ENCODE measurements around the gene VSTM2B. TPM values are rescaled to one million over a fixed set of nuclear protein-coding genes. Genes with fewer than 3 reads are reported as not detected.
A peak's percentile ranks its signal among the peaks of the same experiment; 100 is the strongest.
"Not testable (repeated sequence)": the region's sequence is repeated elsewhere in the genome, so short reads cannot be mapped to it uniquely, and the experiment has no call there.

Gene VSTM2B
- 2.5 TPM in 1 of 2 replicates, not detected in the other for total RNA-seq (2014; rRNA removed; shearing (Covaris generic))

- DNase-seq (ENCODE audit: low spot score), result no peak
Measured at GRCh38 chr19:29525901-29526729, at the start of gene VSTM2B. VSTM2B (plus strand) TSS chr19:29525994; CDS start chr19:29526584, 590 bp downstream.

GRCh38 chr19:29476528-29476927 is 49.3 kb upstream of the VSTM2B start:
- in situ Hi-C loops (cut with HindIII; ENCODE audit: low sequenced_read_pairs), result no loop called here
- DNase-seq (ENCODE audit: low spot score), result no peak

More at GRCh38 chr19:29525901-29526729, at the start of gene VSTM2B:
- in situ Hi-C loops (cut with HindIII; ENCODE audit: low sequenced_read_pairs), result no loop called here

- no peak for DNase-seq (ENCODE audit: low spot score)
- in situ Hi-C loops (cut with HindIII; ENCODE audit: low sequenced_read_pairs), result no loop called here
Measured at GRCh38 chr19:29477831-29478577, 47.8 kb upstream of the VSTM2B start.

GRCh38 chr19:29478578-29479565 is 46.9 kb upstream of the VSTM2B start:
- peak; percentile 80 for DNase-seq (ENCODE audit: low spot score)
- in situ Hi-C loops (cut with HindIII; ENCODE audit: low sequenced_read_pairs), result no loop called here

GRCh38 chr19:29479941-29480340 is 45.9 kb upstream of the VSTM2B start:
- in situ Hi-C loops (cut with HindIII; ENCODE audit: low sequenced_read_pairs), result no loop called here
- no peak for DNase-seq (ENCODE audit: low spot score)

- no peak for DNase-seq (ENCODE audit: low spot score)
Measured at GRCh38 chr19:29480507-29480906, 45.3 kb upstream of the VSTM2B start.

GRCh38 chr19:29482855-29483640 is 42.7 kb upstream of the VSTM2B start:
- in situ Hi-C loops (cut with HindIII; ENCODE audit: low sequenced_read_pairs), result no loop called here
- no peak for DNase-seq (ENCODE audit: low spot score)

More at GRCh38 chr19:29480507-29480906, 45.3 kb upstream of the VSTM2B start:
- in situ Hi-C loops (cut with HindIII; ENCODE audit: low sequenced_read_pairs), result no loop called here

- DNase-seq (ENCODE audit: low spot score), result no peak
Measured at GRCh38 chr19:29483641-29483920, 42.2 kb upstream of the VSTM2B start.

GRCh38 chr19:29483944-29484581 is 41.7 kb upstream of the VSTM2B start:
- DNase-seq (ENCODE audit: low spot score), result no peak
- in situ Hi-C loops (cut with HindIII; ENCODE audit: low sequenced_read_pairs), result no loop called here

More at GRCh38 chr19:29483641-29483920, 42.2 kb upstream of the VSTM2B start:
- in situ Hi-C loops (cut with HindIII; ENCODE audit: low sequenced_read_pairs), result no loop called here

GRCh38 chr19:29484876-29485275 is 40.9 kb upstream of the VSTM2B start:
- DNase-seq (ENCODE audit: low spot score), result no peak
- in situ Hi-C loops (cut with HindIII; ENCODE audit: low sequenced_read_pairs), result no loop called here

GRCh38 chr19:29485293-29485692 is 40.5 kb upstream of the VSTM2B start:
- DNase-seq (ENCODE audit: low spot score), result no peak
- in situ Hi-C loops (cut with HindIII; ENCODE audit: low sequenced_read_pairs), result no loop called here

- in situ Hi-C loops (cut with HindIII; ENCODE audit: low sequenced_read_pairs); DNase-seq (ENCODE audit: low spot score): not testable (repeated sequence)
Measured at GRCh38 chr19:29486961-29487360, 38.8 kb upstream of the VSTM2B start.

GRCh38 chr19:29487432-29487831 is 38.4 kb upstream of the VSTM2B start:
- in situ Hi-C loops (cut with HindIII; ENCODE audit: low sequenced_read_pairs), result no loop called here
- DNase-seq (ENCODE audit: low spot score), result no peak

GRCh38 chr19:29488316-29488715 is 37.5 kb upstream of the VSTM2B start:
- no peak for DNase-seq (ENCODE audit: low spot score)
- in situ Hi-C loops (cut with HindIII; ENCODE audit: low sequenced_read_pairs), result no loop called here

GRCh38 chr19:29489172-29489951 is 36.4 kb upstream of the VSTM2B start:
- peak; percentile 51 for DNase-seq (ENCODE audit: low spot score)
- in situ Hi-C loops (cut with HindIII; ENCODE audit: low sequenced_read_pairs), result no loop called here

- in situ Hi-C loops (cut with HindIII; ENCODE audit: low sequenced_read_pairs), result no loop called here
- DNase-seq (ENCODE audit: low spot score), result no peak
Measured at GRCh38 chr19:29491491-29491890, 34.3 kb upstream of the VSTM2B start.

GRCh38 chr19:29491995-29492577 is 33.7 kb upstream of the VSTM2B start:
- in situ Hi-C loops (cut with HindIII; ENCODE audit: low sequenced_read_pairs), result no loop called here

More at GRCh38 chr19:29491995-29492577, 33.7 kb upstream of the VSTM2B start:
- DNase-seq (ENCODE audit: low spot score), result peak; percentile 31
